IPS-18a (cell line): ENCODE measurements around the gene ANGPTL4.
A peak's percentile ranks its signal among the peaks of the same experiment; 100 is the strongest.

Source experiments
- H3K27ac ChIP-seq: one replicate; pipeline ENCODE4 v1.5.1; 2013; ENCODE audit warnings: low read length
- H3K27me3 ChIP-seq: one replicate; pipeline ENCODE4 v1.6.1; 2013; ENCODE audit warnings: mild to moderate bottlenecking, low read length; ENCODE audit not compliant: control insufficient read depth, insufficient read depth
- H3K36me3 ChIP-seq: one replicate; pipeline ENCODE4 v1.6.1; 2013; ENCODE audit warnings: low read depth, low read length; ENCODE audit not compliant: control insufficient read depth
- H3K4me1 ChIP-seq: one replicate; pipeline ENCODE4 v1.6.1; 2013; ENCODE audit warnings: low read depth, low read length; ENCODE audit not compliant: control insufficient read depth
- H3K4me3 ChIP-seq: one replicate; pipeline ENCODE4 v1.5.1; 2013; ENCODE audit warnings: low read length
- H3K9ac ChIP-seq: one replicate; pipeline ENCODE4 v1.6.1; 2013; ENCODE audit warnings: mild to moderate bottlenecking, low read length, moderate library complexity
- H3K9me3 ChIP-seq: one replicate; pipeline ENCODE4 v1.6.1; 2013; ENCODE audit warnings: low read depth, low read length; ENCODE audit not compliant: control insufficient read depth

Gene ANGPTL4

GRCh38 chr19:8323781-8324185 lies 40.2 kb upstream of the ANGPTL4 start:
- H3K27ac ChIP-seq, result no peak overlapping the region
- no peaks in the 10 kb centered on the region for H3K9me3 ChIP-seq
- no peak overlapping the region for H3K4me3 ChIP-seq
- H3K36me3 ChIP-seq, result peaks cover 19% of the 10 kb centered on the region
- H3K4me1 ChIP-seq, result peaks cover 6% of the 10 kb centered on the region
- H3K9ac ChIP-seq, result no peak overlapping the region
- no peaks in the 10 kb centered on the region for H3K27me3 ChIP-seq

GRCh38 chr19:8324186-8325050 lies 39.5 kb upstream of the ANGPTL4 start:
- H3K36me3 ChIP-seq, result peaks cover 19% of the 10 kb centered on the region
- no peak overlapping the region for H3K9ac ChIP-seq
- H3K4me1 ChIP-seq, result peaks cover 6% of the 10 kb centered on the region
- no peak overlapping the region for H3K27ac ChIP-seq
- no peaks in the 10 kb centered on the region for H3K27me3 ChIP-seq
- no peak overlapping the region for H3K4me3 ChIP-seq
- H3K9me3 ChIP-seq, result no peaks in the 10 kb centered on the region

- no peaks in the 10 kb centered on the region for H3K27me3 ChIP-seq
- H3K4me3 ChIP-seq, result no peak overlapping the region
- H3K4me1 ChIP-seq, result peaks cover 3% of the 10 kb centered on the region
- no peak overlapping the region for H3K9ac ChIP-seq
- no peak overlapping the region for H3K27ac ChIP-seq
- H3K36me3 ChIP-seq, result peaks cover 19% of the 10 kb centered on the region
- H3K9me3 ChIP-seq, result no peaks in the 10 kb centered on the region
Observed at GRCh38 chr19:8325454-8325853, 38.5 kb upstream of the ANGPTL4 start.

- Histone ChIP-seq H3K27me3 (peaks cover 36% of the 10 kb centered on the region), H3K27ac (no peak overlapping the region), H3K36me3 (no peaks in the 10 kb centered on the region), H3K4me3 (no peak overlapping the region), H3K9me3 (no peaks in the 10 kb centered on the region), H3K4me1 (no peaks in the 10 kb centered on the region), H3K9ac (no peak overlapping the region)
Observed at GRCh38 chr19:8329996-8330395, 34.0 kb upstream of the ANGPTL4 start.

GRCh38 chr19:8331263-8331845 lies 32.6 kb upstream of the ANGPTL4 start:
- no peaks in the 10 kb centered on the region for H3K9me3 ChIP-seq
- H3K27ac ChIP-seq, result no peak overlapping the region
- no peak overlapping the region for H3K9ac ChIP-seq
- H3K4me1 ChIP-seq, result no peaks in the 10 kb centered on the region
- H3K27me3 ChIP-seq, result peaks cover 50% of the 10 kb centered on the region
- H3K36me3 ChIP-seq, result no peaks in the 10 kb centered on the region
- no peak overlapping the region for H3K4me3 ChIP-seq

GRCh38 chr19:8332976-8333766 lies 30.8 kb upstream of the ANGPTL4 start:
- Histone ChIP-seq H3K9ac (no peak overlapping the region), H3K4me3 (peak overlapping the region; percentile 40), H3K27me3 (peaks cover 57% of the 10 kb centered on the region), H3K27ac (no peak overlapping the region), H3K9me3 (no peaks in the 10 kb centered on the region), H3K36me3 (no peaks in the 10 kb centered on the region), H3K4me1 (no peaks in the 10 kb centered on the region)

- Histone ChIP-seq H3K36me3 (no peaks in the 10 kb centered on the region), H3K9me3 (no peaks in the 10 kb centered on the region), H3K27ac (no peak overlapping the region), H3K9ac (no peak overlapping the region), H3K4me3 (peak overlapping the region; percentile 40), H3K27me3 (peaks cover 57% of the 10 kb centered on the region), H3K4me1 (no peaks in the 10 kb centered on the region)
Observed at GRCh38 chr19:8333767-8334457, 30.0 kb upstream of the ANGPTL4 start.

GRCh38 chr19:8334458-8335342 lies 29.3 kb upstream of the ANGPTL4 start:
- no peaks in the 10 kb centered on the region for H3K9me3 ChIP-seq
- peak overlapping the region; percentile 40 for H3K4me3 ChIP-seq
- H3K9ac ChIP-seq, result no peak overlapping the region
- H3K4me1 ChIP-seq, result no peaks in the 10 kb centered on the region
- H3K36me3 ChIP-seq, result no peaks in the 10 kb centered on the region
- H3K27ac ChIP-seq, result no peak overlapping the region
- peaks cover 57% of the 10 kb centered on the region for H3K27me3 ChIP-seq

- no peaks in the 10 kb centered on the region for H3K9me3 ChIP-seq
- peaks cover 59% of the 10 kb centered on the region for H3K27me3 ChIP-seq
- H3K4me3 ChIP-seq, result peak overlapping the region; percentile 35
- no peaks in the 10 kb centered on the region for H3K36me3 ChIP-seq
- H3K4me1 ChIP-seq, result no peaks in the 10 kb centered on the region
- no peak overlapping the region for H3K27ac ChIP-seq
- no peak overlapping the region for H3K9ac ChIP-seq
Observed at GRCh38 chr19:8335343-8336071, 28.4 kb upstream of the ANGPTL4 start.

GRCh38 chr19:8336072-8336569 lies 27.8 kb upstream of the ANGPTL4 start:
- H3K9ac ChIP-seq, result no peak overlapping the region
- H3K27ac ChIP-seq, result no peak overlapping the region
- no peaks in the 10 kb centered on the region for H3K4me1 ChIP-seq
- no peaks in the 10 kb centered on the region for H3K36me3 ChIP-seq
- no peaks in the 10 kb centered on the region for H3K9me3 ChIP-seq
- H3K27me3 ChIP-seq, result peaks cover 65% of the 10 kb centered on the region
- peak overlapping the region; percentile 24 for H3K4me3 ChIP-seq
